ENCODE measurements around the gene FAM219A. TPM values are rescaled to one million over a fixed set of nuclear protein-coding genes. Genes with fewer than 3 reads are reported as not detected.
"Not testable (repeated sequence)": the region's sequence is repeated elsewhere in the genome, so short reads cannot be mapped to it uniquely, and the experiment has no call there.

FAM219A gene
- total RNA-seq, 4 donors from 2014 or later = 2.3 to 33.0 (median 14.9) TPM

GRCh38 chr9:34370970-34371880 is 87.1 kb downstream of the FAM219A start:
- TF ChIP-seq CTCF (IDR thresholded peaks at IDR 0.05) = no peak
- no peak for TF ChIP-seq POLR2A (IDR thresholded peaks at IDR 0.05)
- no peak overlapping the region for H3K4me3 ChIP-seq
- intact Hi-C loops (cut with DNase I; ENCODE audit: low total_unique reads) = no loop called here
- DNase-seq = no peak
- no peak overlapping the region for H3K27ac ChIP-seq
- H3K4me1 ChIP-seq = no peaks in the 10 kb centered on the region
- H3K9me3 ChIP-seq = no peaks in the 10 kb centered on the region
- no peaks in the 10 kb centered on the region for H3K27me3 ChIP-seq
- no peaks in the 10 kb centered on the region for H3K36me3 ChIP-seq

- TF ChIP-seq CTCF (IDR thresholded peaks at IDR 0.05) (no peak), POLR2A (IDR thresholded peaks at IDR 0.05) (no peak)
- Histone ChIP-seq H3K4me3 (no peak overlapping the region), H3K9me3 (no peaks in the 10 kb centered on the region), H3K4me1 (no peaks in the 10 kb centered on the region), H3K36me3 (no peaks in the 10 kb centered on the region), H3K27me3 (no peaks in the 10 kb centered on the region), H3K27ac (no peak overlapping the region)
- no peak for DNase-seq
- intact Hi-C loops (cut with DNase I; ENCODE audit: low total_unique reads) = no loop called here
Observed at GRCh38 chr9:34370335-34370969, 87.9 kb downstream of the FAM219A start.

GRCh38 chr9:34369636-34370035 is 88.7 kb downstream of the FAM219A start:
- Histone ChIP-seq H3K36me3 (no peaks in the 10 kb centered on the region), H3K9me3 (no peaks in the 10 kb centered on the region), H3K27ac (no peak overlapping the region), H3K4me3 (no peak overlapping the region), H3K27me3 (no peaks in the 10 kb centered on the region), H3K4me1 (no peaks in the 10 kb centered on the region)
- DNase-seq = no peak
- no peak for TF ChIP-seq CTCF (IDR thresholded peaks at IDR 0.05)
- TF ChIP-seq POLR2A (IDR thresholded peaks at IDR 0.05) = no peak
- intact Hi-C loops (cut with DNase I; ENCODE audit: low total_unique reads) = no loop called here

- H3K9me3 ChIP-seq; H3K4me1 ChIP-seq; H3K27ac ChIP-seq; H3K4me3 ChIP-seq; DNase-seq; H3K36me3 ChIP-seq; H3K27me3 ChIP-seq; intact Hi-C loops (cut with DNase I; ENCODE audit: low total_unique reads): not testable (repeated sequence)
Observed at GRCh38 chr9:34368796-34369195, 89.6 kb downstream of the FAM219A start.

- DNase-seq; H3K36me3 ChIP-seq; H3K9me3 ChIP-seq; H3K27me3 ChIP-seq; H3K27ac ChIP-seq; H3K4me1 ChIP-seq; intact Hi-C loops (cut with DNase I; ENCODE audit: low total_unique reads); H3K4me3 ChIP-seq: not testable (repeated sequence)
Observed at GRCh38 chr9:34367751-34368410, 90.5 kb downstream of the FAM219A start.

GRCh38 chr9:34366365-34366764 is 92.0 kb downstream of the FAM219A start:
- TF ChIP-seq POLR2A (IDR thresholded peaks at IDR 0.05) (no peak), CTCF (IDR thresholded peaks at IDR 0.05) (no peak)
- Histone ChIP-seq H3K36me3 (no peaks in the 10 kb centered on the region), H3K27me3 (no peaks in the 10 kb centered on the region), H3K4me1 (no peaks in the 10 kb centered on the region), H3K27ac (no peak overlapping the region), H3K4me3 (no peak overlapping the region), H3K9me3 (no peaks in the 10 kb centered on the region)
- no peak for DNase-seq
- intact Hi-C loops (cut with DNase I; ENCODE audit: low total_unique reads) = no loop called here

Data from uterus (tissue), 4 donors.